Activated CD4-positive, alpha-beta T cell treated with anti-CD3 and anti-CD28 coated beads, Interleukin-2, amount 10 ng/mL, durations not matched to agents 24 days and 14 days (primary cell): ENCODE data around the gene MSH3. TPM values are rescaled to one million over a fixed set of nuclear protein-coding genes. Genes with fewer than 3 reads are reported as not detected.
A peak's percentile ranks its signal among the peaks of the same experiment; 100 is the strongest.
"Not testable (repeated sequence)": the region's sequence is repeated elsewhere in the genome, so short reads cannot be mapped to it uniquely, and the experiment has no call there.

Experiments used
- DNase-seq: peaks from one replicate; pipeline ENCODE4 v3.0.0; 2022
- H3K27ac Mint-ChIP-seq: one replicate; pipeline ENCODE4 v1.8.0; 2022; ENCODE audit warnings: mild to moderate bottlenecking, mixed read lengths
- H3K27me3 Mint-ChIP-seq: one replicate; pipeline ENCODE4 v1.8.0; 2022; ENCODE audit warnings: mixed read lengths
- H3K36me3 Mint-ChIP-seq: one replicate; pipeline ENCODE4 v1.8.0; 2022; ENCODE audit warnings: low read depth, mild to moderate bottlenecking, mixed read lengths
- H3K4me1 Mint-ChIP-seq: one replicate; pipeline ENCODE4 v1.8.0; 2021; ENCODE audit warnings: mixed read lengths
- H3K4me3 Mint-ChIP-seq: one replicate; pipeline ENCODE4 v1.8.0; 2022; ENCODE audit warnings: mild to moderate bottlenecking, moderate library complexity, mixed read lengths
- H3K9me3 Mint-ChIP-seq: one replicate; pipeline ENCODE4 v1.8.0; 2021; ENCODE audit warnings: mixed read lengths
- intact Hi-C: fragments of 100-400 bp; cut with micrococcal nuclease; formaldehyde crosslinking; loops from one replicate; pipeline ENCODE4 v1.15.1; 2023
- total RNA-seq: library from RNA; stranded (reverse); gene quantifications from 2 replicates; pipeline ENCODE4 v1.2.3, GENCODE V29; 2022

MSH3 gene
- total RNA-seq, 1 donor from 2014 or later, result 21.1 TPM

- peaks cover 52% of the 10 kb centered on the region for H3K36me3 Mint-ChIP-seq
Measured at GRCh38 chr5:80631278-80632259, 22.9 kb upstream of the MSH3 start.

GRCh38 chr5:80632700-80633099 lies 21.8 kb upstream of the MSH3 start:
- Mint-ChIP-seq H3K9me3 (no peaks in the 10 kb centered on the region), H3K4me1 (peaks cover 6% of the 10 kb centered on the region), H3K27ac (no peak overlapping the region), H3K36me3 (peaks cover 57% of the 10 kb centered on the region), H3K27me3 (no peaks in the 10 kb centered on the region), H3K4me3 (no peak overlapping the region)
- intact Hi-C loops, result no loop called here
- no peak for DNase-seq

More at GRCh38 chr5:80631278-80632259, 22.9 kb upstream of the MSH3 start:
- Mint-ChIP-seq H3K4me3 (no peak overlapping the region), H3K27me3 (no peaks in the 10 kb centered on the region), H3K4me1 (peaks cover 5% of the 10 kb centered on the region), H3K9me3 (no peaks in the 10 kb centered on the region), H3K27ac (no peak overlapping the region)
- intact Hi-C loops, result no loop called here
- DNase-seq, result no peak

GRCh38 chr5:80634193-80634592 lies 20.3 kb upstream of the MSH3 start:
- intact Hi-C loops, result no loop called here
- H3K4me3 Mint-ChIP-seq, result no peak overlapping the region
- DNase-seq, result no peak
- no peaks in the 10 kb centered on the region for H3K9me3 Mint-ChIP-seq
- H3K27me3 Mint-ChIP-seq, result no peaks in the 10 kb centered on the region
- peaks cover 67% of the 10 kb centered on the region for H3K36me3 Mint-ChIP-seq
- peaks cover 13% of the 10 kb centered on the region for H3K4me1 Mint-ChIP-seq
- peak overlapping the region; percentile 51 for H3K27ac Mint-ChIP-seq

- Mint-ChIP-seq H3K27me3 (no peaks in the 10 kb centered on the region), H3K4me3 (no peak overlapping the region), H3K36me3 (peaks cover 72% of the 10 kb centered on the region), H3K9me3 (peaks cover 3% of the 10 kb centered on the region), H3K4me1 (peaks cover 19% of the 10 kb centered on the region), H3K27ac (peak overlapping the region; percentile 29)
- DNase-seq, result no peak
- intact Hi-C loops, result no loop called here
Measured at GRCh38 chr5:80641353-80641752, 13.1 kb upstream of the MSH3 start.

GRCh38 chr5:80644900-80645299 lies 9.6 kb upstream of the MSH3 start:
- no peak overlapping the region for H3K4me3 Mint-ChIP-seq
- no peak overlapping the region for H3K27ac Mint-ChIP-seq
- peaks cover 13% of the 10 kb centered on the region for H3K4me1 Mint-ChIP-seq
- H3K27me3 Mint-ChIP-seq, result no peaks in the 10 kb centered on the region
- intact Hi-C loops, result no loop called here
- peaks cover 69% of the 10 kb centered on the region for H3K36me3 Mint-ChIP-seq
- peaks cover 3% of the 10 kb centered on the region for H3K9me3 Mint-ChIP-seq
- DNase-seq, result no peak

GRCh38 chr5:80646926-80647325 lies 7.5 kb upstream of the MSH3 start:
- H3K27ac Mint-ChIP-seq, result no peak overlapping the region
- intact Hi-C loops, result no loop called here
- H3K36me3 Mint-ChIP-seq, result peaks cover 51% of the 10 kb centered on the region
- no peaks in the 10 kb centered on the region for H3K27me3 Mint-ChIP-seq
- no peak for DNase-seq
- H3K4me1 Mint-ChIP-seq, result peaks cover 10% of the 10 kb centered on the region
- H3K4me3 Mint-ChIP-seq, result no peak overlapping the region
- peaks cover 3% of the 10 kb centered on the region for H3K9me3 Mint-ChIP-seq

GRCh38 chr5:80653502-80653901 lies 950 bp upstream of the MSH3 start:
- Mint-ChIP-seq H3K4me1 (peaks cover 23% of the 10 kb centered on the region), H3K4me3 (peak overlapping the region; percentile 84), H3K9me3 (no peaks in the 10 kb centered on the region), H3K36me3 (peaks cover 34% of the 10 kb centered on the region), H3K27ac (peak overlapping the region; percentile 91), H3K27me3 (no peaks in the 10 kb centered on the region)
- no peak for DNase-seq
- intact Hi-C loops, result loop anchor here (10.0 kb wide), 3 partner anchors 169 to 1101 kb away; partner anchors contain the start of genes FAM151B and SSBP2

- H3K27ac Mint-ChIP-seq, result peak overlapping the region; percentile 91
- intact Hi-C loops, result loop anchor here (1.0 to 10.0 kb wide), 5 partner anchors 169 to 1101 kb away; partner anchors contain the start of genes FAM151B, SSBP2, ZCCHC9 and ZFYVE16
- peaks cover 23% of the 10 kb centered on the region for H3K4me1 Mint-ChIP-seq
- H3K27me3 Mint-ChIP-seq, result no peaks in the 10 kb centered on the region
- H3K36me3 Mint-ChIP-seq, result peaks cover 33% of the 10 kb centered on the region
- no peaks in the 10 kb centered on the region for H3K9me3 Mint-ChIP-seq
- no peak for DNase-seq
- peak overlapping the region; percentile 84 for H3K4me3 Mint-ChIP-seq
Measured at GRCh38 chr5:80654054-80654390, 430 bp upstream of the MSH3 start.

GRCh38 chr5:80655231-80655774 lies 851 bp downstream of the MSH3 start:
- peak overlapping the region; percentile 84 for H3K4me3 Mint-ChIP-seq
- peak; percentile 70 for DNase-seq
- H3K4me1 Mint-ChIP-seq, result peaks cover 23% of the 10 kb centered on the region
- no peaks in the 10 kb centered on the region for H3K27me3 Mint-ChIP-seq
- peak overlapping the region; percentile 93 for H3K27ac Mint-ChIP-seq
- no peaks in the 10 kb centered on the region for H3K9me3 Mint-ChIP-seq
- intact Hi-C loops, result loop anchor here (1.0 to 10.0 kb wide), 5 partner anchors 171 to 1099 kb away; partner anchors contain the start of genes FAM151B, SSBP2, TENT2 and ZFYVE16
- peaks cover 44% of the 10 kb centered on the region for H3K36me3 Mint-ChIP-seq

- Mint-ChIP-seq H3K9me3 (no peaks in the 10 kb centered on the region), H3K27ac (peak overlapping the region; percentile 93), H3K4me3 (peak overlapping the region; percentile 84), H3K27me3 (no peaks in the 10 kb centered on the region), H3K4me1 (peaks cover 27% of the 10 kb centered on the region), H3K36me3 (peaks cover 55% of the 10 kb centered on the region)
- intact Hi-C loops, result loop anchor here (10.0 kb wide), 3 partner anchors 172 to 1098 kb away; partner anchors contain the start of genes FAM151B and SSBP2
- no peak for DNase-seq
Measured at GRCh38 chr5:80656425-80656824, 2.0 kb downstream of the MSH3 start.

GRCh38 chr5:80659106-80659505 lies 4.7 kb downstream of the MSH3 start:
- Mint-ChIP-seq H3K27me3 (no peaks in the 10 kb centered on the region), H3K36me3 (peaks cover 64% of the 10 kb centered on the region), H3K4me1 (peaks cover 24% of the 10 kb centered on the region), H3K27ac (no peak overlapping the region), H3K4me3 (no peak overlapping the region), H3K9me3 (no peaks in the 10 kb centered on the region)
- intact Hi-C loops, result loop anchor here (10.0 kb wide), 3 partner anchors 174 to 1096 kb away; partner anchors contain the start of genes FAM151B and SSBP2
- DNase-seq, result no peak

- Mint-ChIP-seq H3K36me3 (peaks cover 75% of the 10 kb centered on the region), H3K4me1 (peaks cover 21% of the 10 kb centered on the region)
- H3K9me3 Mint-ChIP-seq, intact Hi-C loops, H3K27me3 Mint-ChIP-seq, DNase-seq, H3K27ac Mint-ChIP-seq, H3K4me3 Mint-ChIP-seq: not testable (repeated sequence)
Measured at GRCh38 chr5:80660661-80661060, 6.2 kb downstream of the MSH3 start.

- peaks cover 75% of the 10 kb centered on the region for H3K36me3 Mint-ChIP-seq
- no peak for DNase-seq
- H3K27me3 Mint-ChIP-seq, result no peaks in the 10 kb centered on the region
- no peak overlapping the region for H3K27ac Mint-ChIP-seq
- intact Hi-C loops, result no loop called here
- peaks cover 16% of the 10 kb centered on the region for H3K4me1 Mint-ChIP-seq
- H3K9me3 Mint-ChIP-seq, result no peaks in the 10 kb centered on the region
- H3K4me3 Mint-ChIP-seq, result no peak overlapping the region
Measured at GRCh38 chr5:80662108-80662507, 7.7 kb downstream of the MSH3 start.

GRCh38 chr5:80665057-80665456 lies 10.6 kb downstream of the MSH3 start:
- no peak overlapping the region for H3K27ac Mint-ChIP-seq
- no peaks in the 10 kb centered on the region for H3K9me3 Mint-ChIP-seq
- H3K4me1 Mint-ChIP-seq, result peaks cover 18% of the 10 kb centered on the region
- H3K27me3 Mint-ChIP-seq, result no peaks in the 10 kb centered on the region
- no peak overlapping the region for H3K4me3 Mint-ChIP-seq
- intact Hi-C loops, result no loop called here
- DNase-seq, result no peak
- peaks cover 67% of the 10 kb centered on the region for H3K36me3 Mint-ChIP-seq
